Colonic mucosa (tissue), 4 donors: ENCODE measurements around the gene INSIG1. TPM values are rescaled to one million over a fixed set of nuclear protein-coding genes. Genes with fewer than 3 reads are reported as not detected.

Experiments used
- DNase-seq: peaks from one replicate; pipeline ENCODE4 v3.0.0-alpha.2; 2020
- H3K27ac ChIP-seq: fragments of 200-600 bp; one replicate; pipeline ENCODE4 v1.8.0; 2021
- H3K27me3 ChIP-seq: fragments of 200-600 bp; one replicate; pipeline ENCODE4 v1.8.0; 2021
- H3K36me3 ChIP-seq: fragments of 200-600 bp; one replicate; pipeline ENCODE4 v1.8.0; 2021
- H3K4me1 ChIP-seq: fragments of 200-600 bp; one replicate; pipeline ENCODE4 v1.8.0; 2021; ENCODE audit warnings: mild to moderate bottlenecking
- H3K4me3 ChIP-seq: fragments of 200-600 bp; one replicate; pipeline ENCODE4 v1.8.0; 2021
- H3K9ac ChIP-seq, 2 donors: one replicate each; pipeline ENCODE4 v1.7.0; 2013; ENCODE audit warnings: control low read depth in 2 of 2, low read depth in 2 of 2, low read length in 2 of 2
- H3K9me3 ChIP-seq: fragments of 200-600 bp; one replicate; pipeline ENCODE4 v1.8.0; 2021
- CTCF ChIP-seq: fragments of 200-600 bp; IDR thresholded peaks from one replicate; pipeline ENCODE4 v1.8.0; 2022; ENCODE audit warnings: antibody characterized with exemption, mild to moderate bottlenecking
- intact Hi-C: fragments of 100-400 bp; cut with DNase I; formaldehyde crosslinking; loops from one replicate; pipeline ENCODE4 v1.14.1; 2022
- total RNA-seq, 2 donors: library from RNA; stranded (reverse); fragmentation: NEBNext Ultra II Directional in 1 of 2; extraction: Animal tissue kit (Norgen Biotek cat#: 25700) in 1 of 2; gene quantifications; one replicate each; pipeline ENCODE4 v1.2.1, GENCODE V29; 2021
- donor health status: healthy.
- donor health status: DM: no; HTN: no; CAD: no.
- donor health status: DM: no; HTN: no; CAD: no.

INSIG1 gene
- total RNA-seq, 2 donors from 2014 or later: 72.1 to 232 TPM

- Histone ChIP-seq H3K27ac (no peak overlapping the region), H3K9me3 (no peaks in the 10 kb centered on the region), H3K4me1 (no peaks in the 10 kb centered on the region), H3K27me3 (no peaks in the 10 kb centered on the region), H3K4me3 (no peak overlapping the region), H3K36me3 (no peaks in the 10 kb centered on the region), H3K9ac (no peak overlapping the region)
- DNase-seq: no peak
- no peak for TF ChIP-seq CTCF
- intact Hi-C loops: no loop called here
Observed at GRCh38 chr7:155276800-155277375, 20.8 kb upstream of the INSIG1 start.

GRCh38 chr7:155277385-155277994 is 20.2 kb upstream of the INSIG1 start:
- H3K9ac ChIP-seq: no peak overlapping the region
- H3K4me1 ChIP-seq: no peaks in the 10 kb centered on the region
- no peaks in the 10 kb centered on the region for H3K27me3 ChIP-seq
- no peak for TF ChIP-seq CTCF
- H3K9me3 ChIP-seq: no peaks in the 10 kb centered on the region
- H3K4me3 ChIP-seq: no peak overlapping the region
- intact Hi-C loops: no loop called here
- no peaks in the 10 kb centered on the region for H3K36me3 ChIP-seq
- DNase-seq: no peak
- no peak overlapping the region for H3K27ac ChIP-seq

GRCh38 chr7:155278921-155279320 is 18.8 kb upstream of the INSIG1 start:
- H3K27me3 ChIP-seq: no peaks in the 10 kb centered on the region
- H3K27ac ChIP-seq: no peak overlapping the region
- intact Hi-C loops: no loop called here
- H3K4me3 ChIP-seq: no peak overlapping the region
- no peak overlapping the region for H3K9ac ChIP-seq
- no peaks in the 10 kb centered on the region for H3K36me3 ChIP-seq
- H3K9me3 ChIP-seq: no peaks in the 10 kb centered on the region
- no peak for TF ChIP-seq CTCF
- DNase-seq: no peak
- no peaks in the 10 kb centered on the region for H3K4me1 ChIP-seq

DNA sequence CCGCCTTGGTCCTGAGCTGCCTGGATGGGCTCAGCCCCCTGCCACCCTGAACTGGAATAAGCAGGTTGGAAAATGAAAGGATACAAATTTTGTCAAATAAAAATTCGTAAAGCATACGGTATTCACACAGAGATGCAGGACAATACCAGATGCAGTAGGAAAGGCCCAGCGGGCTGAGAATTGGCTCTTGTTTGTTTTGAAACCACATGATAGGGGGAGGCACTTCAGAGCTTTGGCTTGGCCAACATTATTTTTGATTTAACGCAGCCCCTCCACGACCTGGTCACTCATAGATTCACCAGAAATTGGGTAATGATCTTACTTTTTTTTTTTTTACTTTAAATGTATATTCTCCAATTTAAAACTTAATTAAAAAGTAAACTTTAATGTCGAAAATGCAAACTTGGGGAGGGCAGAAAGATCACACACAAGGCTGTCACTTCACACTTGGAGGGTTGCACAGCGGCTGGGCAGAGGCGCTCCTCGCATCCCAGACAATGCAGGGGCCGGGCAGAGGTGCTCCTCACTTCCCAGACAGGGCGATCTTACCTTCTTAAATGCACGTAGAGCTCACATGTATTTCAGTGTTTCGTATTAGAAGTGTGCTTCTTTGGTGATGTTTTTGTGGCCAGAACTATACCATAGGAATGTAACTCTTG is 17.8 kb upstream of the INSIG1 start:
- DNase-seq: no peak
- Histone ChIP-seq H3K9ac (no peak overlapping the region), H3K27ac (no peak overlapping the region), H3K36me3 (no peaks in the 10 kb centered on the region), H3K4me1 (no peaks in the 10 kb centered on the region), H3K9me3 (no peaks in the 10 kb centered on the region), H3K4me3 (no peak overlapping the region), H3K27me3 (no peaks in the 10 kb centered on the region)
- intact Hi-C loops: no loop called here
- no peak for TF ChIP-seq CTCF

DNA sequence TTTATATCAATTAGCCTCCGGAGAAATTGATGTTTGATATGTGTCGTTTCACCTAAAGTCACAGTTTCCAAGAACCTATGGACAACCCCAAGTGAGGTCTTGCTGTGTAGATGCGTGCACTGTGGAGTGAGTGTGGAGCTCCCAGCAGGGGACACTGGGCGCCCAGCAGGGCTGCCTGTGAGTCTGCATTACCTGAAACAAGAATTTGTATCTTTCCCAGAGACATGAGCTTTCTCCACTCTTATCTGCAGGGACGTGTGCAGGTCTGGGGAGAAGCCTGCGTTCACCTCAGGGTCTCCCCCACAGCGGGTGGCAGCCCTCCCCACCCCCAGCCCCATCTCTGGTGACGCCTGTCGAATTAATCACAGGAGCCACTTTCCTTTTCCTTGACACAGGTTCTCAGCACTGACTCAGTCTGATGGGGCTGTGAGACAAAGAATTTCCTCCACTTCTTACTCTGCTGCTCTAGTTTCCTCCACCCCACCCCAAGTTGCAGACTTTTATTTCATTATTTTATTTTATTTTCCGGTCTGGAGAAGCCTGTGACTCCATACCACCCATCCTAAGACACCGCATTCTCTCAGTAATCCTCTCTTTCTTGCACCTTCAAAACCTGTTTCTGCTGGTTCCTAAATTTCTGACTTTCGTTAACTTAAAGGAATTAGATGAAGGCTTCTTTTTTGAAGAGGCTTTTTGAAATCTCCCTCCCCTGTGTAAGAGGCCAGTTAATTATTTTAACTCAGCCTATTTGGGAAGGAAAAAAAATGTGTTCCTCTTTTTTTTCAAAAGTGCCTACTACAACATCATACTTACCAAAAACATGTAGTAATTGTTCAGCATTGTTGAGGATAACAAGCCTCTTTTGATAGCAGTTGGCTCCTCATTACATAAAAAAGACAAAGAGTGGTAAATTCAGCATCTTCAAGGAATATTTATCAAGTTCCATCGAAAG is 17.0 kb upstream of the INSIG1 start:
- no peak for TF ChIP-seq CTCF
- Histone ChIP-seq H3K9me3 (no peaks in the 10 kb centered on the region), H3K27ac (no peak overlapping the region), H3K4me1 (no peaks in the 10 kb centered on the region), H3K9ac (no peak overlapping the region), H3K27me3 (no peaks in the 10 kb centered on the region), H3K4me3 (no peak overlapping the region), H3K36me3 (no peaks in the 10 kb centered on the region)
- intact Hi-C loops: no loop called here
- DNase-seq: no peak
